HepG2 (cell line): ENCODE measurements around the gene EBF4. TPM values are rescaled to one million over a fixed set of nuclear protein-coding genes. Genes with fewer than 3 reads are reported as not detected.

Experiments used
- ATF5 ChIP-seq: sonication (generic); formaldehyde crosslinking; IDR thresholded peaks from 2 replicates; pipeline ENCODE4 v1.4.0; 2020; ENCODE audit warnings: mild to moderate bottlenecking, low read depth, missing genetic modification reagents
- DDIT3 ChIP-seq: sonication (generic); formaldehyde crosslinking; IDR thresholded peaks from 2 replicates; pipeline ENCODE4 v1.4.0; 2020; ENCODE audit warnings: mild to moderate bottlenecking, missing genetic modification reagents
- E2F5 ChIP-seq: sonication (generic); formaldehyde crosslinking; conservative IDR thresholded peaks from 2 replicates; pipeline ENCODE4 v1.4.0; 2020; ENCODE audit warnings: missing genetic modification reagents
- GATA4 ChIP-seq: sonication (generic); IDR thresholded peaks from 2 replicates; pipeline ENCODE4 v1.6.1; 2016; ENCODE audit warnings: antibody characterized with exemption, low read depth, borderline replicate concordance
- HES4 ChIP-seq: sonication (generic); formaldehyde crosslinking; IDR thresholded peaks from 2 replicates; pipeline ENCODE4 v1.9.0; 2021; ENCODE audit warnings: mild to moderate bottlenecking, missing genetic modification reagents, borderline replicate concordance
- HINFP ChIP-seq: sonication (generic); formaldehyde crosslinking; IDR thresholded peaks from 2 replicates; pipeline ENCODE4 v1.4.0; 2020; ENCODE audit warnings: low read depth, mild to moderate bottlenecking, missing genetic modification reagents
- HNRNPUL1 ChIP-seq: fragments of 200-400 bp; formaldehyde crosslinking; IDR thresholded peaks from 2 replicates; pipeline ENCODE4 v1.6.1; 2017; ENCODE audit warnings: low read depth, mild to moderate bottlenecking, low read length, moderate library complexity
- HOXA7 ChIP-seq: sonication (generic); formaldehyde crosslinking; IDR thresholded peaks from 2 replicates; pipeline ENCODE4 v1.8.1; 2022; ENCODE audit warnings: mild to moderate bottlenecking, missing genetic modification reagents, moderate library complexity
- ISX ChIP-seq: sonication (generic); formaldehyde crosslinking; conservative IDR thresholded peaks from 2 replicates; pipeline ENCODE4 v1.5.0; 2020; ENCODE audit warnings: missing genetic modification reagents
- MTA1 ChIP-seq: sonication (generic); formaldehyde crosslinking; IDR thresholded peaks from 2 replicates; pipeline ENCODE4 v1.4.0; 2020; ENCODE audit warnings: missing genetic modification reagents, mild to moderate bottlenecking, borderline replicate concordance
- NFKBIZ ChIP-seq: IDR thresholded peaks from 2 replicates; pipeline ENCODE4 v1.6.1; 2018; ENCODE audit warnings: missing genetic modification reagents, missing compliant biosample characterization
- NFRKB ChIP-seq: fragments of 450-650 bp; IDR thresholded peaks from 2 replicates; pipeline ENCODE4 v1.6.1; 2017
- POGK ChIP-seq: sonication (generic); formaldehyde crosslinking; conservative IDR thresholded peaks from 2 replicates; pipeline ENCODE4 v1.8.0; 2022; ENCODE audit warnings: mild to moderate bottlenecking, moderate library complexity, missing genetic modification reagents
- SNAPC2 ChIP-seq: sonication (generic); formaldehyde crosslinking; IDR thresholded peaks from 2 replicates; pipeline ENCODE4 v1.8.1; 2022; ENCODE audit warnings: mild to moderate bottlenecking, missing genetic modification reagents
- SP1 ChIP-seq, 2 experiments: fragments of 450-650 bp in 1 of 2; sonication (generic) in 1 of 2; formaldehyde crosslinking in 1 of 2; IDR thresholded peaks; 2 replicates each; pipeline versions ENCODE4 v1.4.0 to v1.6.1; 2016 to 2020; ENCODE audit warnings: missing genetic modification reagents in 1 of 2
- TFAP4 ChIP-seq: sonication (generic); IDR thresholded peaks from 2 replicates; pipeline ENCODE4 v1.6.1; 2016; ENCODE audit warnings: low read depth, borderline replicate concordance
- ZFP36L2 ChIP-seq: sonication (generic); formaldehyde crosslinking; IDR thresholded peaks from 2 replicates; pipeline ENCODE4 v1.4.0; 2020; ENCODE audit warnings: missing genetic modification reagents
- ZMYM3 ChIP-seq: sonication (generic); formaldehyde crosslinking; IDR thresholded peaks from 2 replicates; pipeline ENCODE4 v1.5.1; 2020; ENCODE audit warnings: mild to moderate bottlenecking, missing genetic modification reagents
- ZNF275 ChIP-seq: sonication (generic); formaldehyde crosslinking; IDR thresholded peaks from 2 replicates; pipeline ENCODE4 v1.8.0; 2022; ENCODE audit warnings: missing genetic modification reagents, mild to moderate bottlenecking, inconsistent platforms, borderline replicate concordance
- ZNF343 ChIP-seq: sonication (generic); formaldehyde crosslinking; IDR thresholded peaks from 2 replicates; pipeline ENCODE4 v1.4.0; 2020; ENCODE audit warnings: mild to moderate bottlenecking, missing genetic modification reagents
- ZNF496 ChIP-seq: sonication (generic); formaldehyde crosslinking; IDR thresholded peaks from 2 replicates; pipeline ENCODE4 v1.8.1; 2023; ENCODE audit warnings: mild to moderate bottlenecking, moderate library complexity, missing genetic modification reagents; ENCODE audit not compliant: insufficient replicate concordance
- ZNF550 ChIP-seq: sonication (generic); formaldehyde crosslinking; IDR thresholded peaks from 2 replicates; pipeline ENCODE4 v1.4.0; 2020; ENCODE audit warnings: mild to moderate bottlenecking, missing genetic modification reagents, borderline replicate concordance
- ZNF577 ChIP-seq: sonication (generic); formaldehyde crosslinking; IDR thresholded peaks from 2 replicates; pipeline ENCODE4 v1.4.0; 2020; ENCODE audit warnings: mild to moderate bottlenecking, low read depth, missing genetic modification reagents, borderline replicate concordance
- ZNF790 ChIP-seq: sonication (generic); formaldehyde crosslinking; IDR thresholded peaks from 2 replicates; pipeline ENCODE4 v1.8.0; 2022; ENCODE audit warnings: missing genetic modification reagents, mild to moderate bottlenecking, borderline replicate concordance
- polyA plus RNA-seq, 8 experiments: library from polyadenylated mRNA; depleted of rRNA in 3 of 8; stranded (reverse) in 7 of 8; unstranded in 1 of 8; fragments of >200 nt; fragmentation: Illumina TruSeq in 4 of 8; extraction: Trizol in 4 of 8; gene quantifications; 2 replicates each; pipeline versions ENCODE4 v1.2.1 to v1.2.3, GENCODE V29; 2011 to 2016; ENCODE audit warnings: low read depth in 4 of 8, missing spikeins in 1 of 8, mixed read lengths in 1 of 8; ENCODE audit not compliant: insufficient read depth in 1 of 8
- total RNA-seq, 5 experiments: library from RNA; depleted of rRNA; stranded (reverse); fragments of >200 nt; fragmentation: Illumina TruSeq; extraction: Trizol; gene quantifications; 2 replicates each; pipeline ENCODE4 v1.2.3, GENCODE V29; 2016; ENCODE audit warnings: low read depth in 1 of 5

EBF4 gene
- total and polyA plus RNA-seq, 2 of the 13 experiments (the other 11 are each of a cell fraction or from before 2014, with no cell fraction given) = 0.84 to 2.2 TPM

- no peak for TF ChIP-seq ISX (CRISPR knock-in tag)
- no peak for TF ChIP-seq ZNF577
- no peak for TF ChIP-seq ZFP36L2 (CRISPR knock-in tag)
- TF ChIP-seq NFKBIZ (CRISPR knock-in tag) = no peak
- no peak for TF ChIP-seq DDIT3 (CRISPR knock-in tag)
- TF ChIP-seq TFAP4 = no peak
- TF ChIP-seq E2F5 = no peak
- TF ChIP-seq SNAPC2 (CRISPR knock-in tag) = no peak
- no peak for TF ChIP-seq NFRKB
- no peak for TF ChIP-seq HES4 (CRISPR knock-in tag)
- no peak for TF ChIP-seq POGK (CRISPR knock-in tag)
- no peak for TF ChIP-seq ZNF496
- no peak for TF ChIP-seq HNRNPUL1
- no peak for TF ChIP-seq HOXA7 (CRISPR knock-in tag)
- no peak for TF ChIP-seq ATF5 (CRISPR knock-in tag)
- TF ChIP-seq MTA1 (CRISPR knock-in tag) = no peak
- TF ChIP-seq ZNF343 (CRISPR knock-in tag) = 0 out of 2 replicates have a peak, but pooled peaks have one; percentile 14
- no peak for TF ChIP-seq ZNF550 (CRISPR knock-in tag)
- no peak for TF ChIP-seq ZMYM3
- peak; percentile 6; the same call in 1 of the 2 replicates for TF ChIP-seq ZNF790 (CRISPR knock-in tag)
- no peak for TF ChIP-seq SP1 (IDR thresholded peaks at IDR 0.05)
- no peak for TF ChIP-seq SP1 (CRISPR knock-in tag; IDR thresholded peaks at IDR 0.05)
- TF ChIP-seq ZNF275 (CRISPR knock-in tag) = no peak
- TF ChIP-seq GATA4 = no peak
- no peak for TF ChIP-seq HINFP (CRISPR knock-in tag)
Observed at GRCh38 chr20:2691663-2692035, 931 bp upstream of the EBF4 start (continued).
